Fibroblast of the aortic adventitia (primary cell): ENCODE measurements around the gene TIMM21. TPM values are rescaled to one million over a fixed set of nuclear protein-coding genes. Genes with fewer than 3 reads are reported as not detected.

Experiments
- DNase-seq: peaks from one replicate; pipeline ENCODE4 v3.0.0-alpha.2; 2010; ENCODE audit warnings: low read depth
- H3K4me3 ChIP-seq: 2 replicates; pipeline ENCODE4 v1.5.1; 2011; ENCODE audit warnings: low read depth, mild to moderate bottlenecking, control low read depth, low read length, moderate library complexity
- total RNA-seq: library from RNA; depleted of rRNA; stranded (reverse); fragments of >200 nt; gene quantifications from 2 replicates; pipeline ENCODE4 v1.2.3, GENCODE V29; 2012; ENCODE audit warnings: low replicate concordance
- TF ChIP-seq, protein P1 (sequence below): IDR thresholded peaks from 2 replicates; pipeline ENCODE4 v1.5.1; 2011; ENCODE audit warnings: mild to moderate bottlenecking, low read length, control low read depth, inconsistent platforms; ENCODE audit not compliant: insufficient read depth

TIMM21 gene
- total RNA-seq, 1 donor = 34.5 TPM

DNA sequence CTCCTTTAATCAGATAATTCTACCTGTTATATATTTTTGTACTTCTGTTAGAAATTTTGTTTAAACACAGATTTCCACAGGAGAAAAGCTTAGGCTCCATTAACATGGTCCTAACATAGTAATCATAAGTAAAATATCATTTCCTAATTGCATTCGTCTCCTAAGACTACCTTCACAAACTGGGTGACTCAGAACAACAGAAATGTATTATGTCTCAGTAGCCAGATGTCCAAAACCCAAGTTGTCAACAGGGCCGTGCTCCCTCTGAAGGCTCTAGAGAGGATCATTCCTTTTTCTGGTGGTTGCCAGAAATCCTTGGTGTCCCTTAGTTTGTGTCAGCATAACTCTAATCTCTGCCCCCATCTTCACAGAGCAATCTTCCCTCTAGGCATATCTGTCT is 6.1 kb upstream of the TIMM21 start:
- TF ChIP-seq, protein P1, sequence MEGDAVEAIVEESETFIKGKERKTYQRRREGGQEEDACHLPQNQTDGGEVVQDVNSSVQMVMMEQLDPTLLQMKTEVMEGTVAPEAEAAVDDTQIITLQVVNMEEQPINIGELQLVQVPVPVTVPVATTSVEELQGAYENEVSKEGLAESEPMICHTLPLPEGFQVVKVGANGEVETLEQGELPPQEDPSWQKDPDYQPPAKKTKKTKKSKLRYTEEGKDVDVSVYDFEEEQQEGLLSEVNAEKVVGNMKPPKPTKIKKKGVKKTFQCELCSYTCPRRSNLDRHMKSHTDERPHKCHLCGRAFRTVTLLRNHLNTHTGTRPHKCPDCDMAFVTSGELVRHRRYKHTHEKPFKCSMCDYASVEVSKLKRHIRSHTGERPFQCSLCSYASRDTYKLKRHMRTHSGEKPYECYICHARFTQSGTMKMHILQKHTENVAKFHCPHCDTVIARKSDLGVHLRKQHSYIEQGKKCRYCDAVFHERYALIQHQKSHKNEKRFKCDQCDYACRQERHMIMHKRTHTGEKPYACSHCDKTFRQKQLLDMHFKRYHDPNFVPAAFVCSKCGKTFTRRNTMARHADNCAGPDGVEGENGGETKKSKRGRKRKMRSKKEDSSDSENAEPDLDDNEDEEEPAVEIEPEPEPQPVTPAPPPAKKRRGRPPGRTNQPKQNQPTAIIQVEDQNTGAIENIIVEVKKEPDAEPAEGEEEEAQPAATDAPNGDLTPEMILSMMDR = no peak
- no peak overlapping the region for H3K4me3 ChIP-seq
- no peak for DNase-seq

DNA sequence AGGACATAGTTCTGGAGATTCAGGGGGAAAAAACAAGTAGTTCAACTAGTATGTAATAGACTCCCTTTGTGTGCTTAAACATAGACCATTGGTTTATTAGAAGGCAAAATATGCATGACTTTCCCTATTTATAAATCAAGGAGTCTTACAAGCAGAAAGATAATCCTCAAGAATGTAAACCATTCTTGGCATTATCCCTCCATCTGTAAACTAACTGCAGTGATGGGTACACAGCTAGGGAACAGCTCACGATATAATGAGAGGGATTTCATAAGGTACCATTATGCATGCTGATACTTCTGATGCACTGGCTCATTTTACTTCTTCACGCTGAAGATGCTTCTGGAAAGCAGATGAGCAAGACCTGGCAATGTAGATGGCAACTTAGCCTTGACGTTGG is 1.6 kb upstream of the TIMM21 start:
- DNase-seq = peak; percentile 9
- no peak overlapping the region for H3K4me3 ChIP-seq
- TF ChIP-seq, protein P1 = no peak

DNA sequence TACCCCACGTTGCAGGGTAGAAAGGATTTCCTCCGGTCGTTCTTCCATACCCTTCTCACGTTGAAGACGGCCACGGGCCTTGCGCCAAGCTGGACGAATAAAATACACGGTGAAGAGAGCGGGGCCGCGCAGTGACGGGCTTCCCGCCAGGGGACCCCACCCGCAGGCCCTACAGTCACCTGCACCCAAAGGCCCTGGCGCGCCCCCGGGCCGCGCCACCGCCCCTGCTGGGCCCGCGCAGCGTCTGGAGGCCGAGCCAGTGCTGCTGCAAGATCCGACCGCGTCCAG is 888 bp upstream of the TIMM21 start:
- TF ChIP-seq, protein P1 = no peak
- peak overlapping the region; percentile 84 for H3K4me3 ChIP-seq
- DNase-seq = no peak

DNA sequence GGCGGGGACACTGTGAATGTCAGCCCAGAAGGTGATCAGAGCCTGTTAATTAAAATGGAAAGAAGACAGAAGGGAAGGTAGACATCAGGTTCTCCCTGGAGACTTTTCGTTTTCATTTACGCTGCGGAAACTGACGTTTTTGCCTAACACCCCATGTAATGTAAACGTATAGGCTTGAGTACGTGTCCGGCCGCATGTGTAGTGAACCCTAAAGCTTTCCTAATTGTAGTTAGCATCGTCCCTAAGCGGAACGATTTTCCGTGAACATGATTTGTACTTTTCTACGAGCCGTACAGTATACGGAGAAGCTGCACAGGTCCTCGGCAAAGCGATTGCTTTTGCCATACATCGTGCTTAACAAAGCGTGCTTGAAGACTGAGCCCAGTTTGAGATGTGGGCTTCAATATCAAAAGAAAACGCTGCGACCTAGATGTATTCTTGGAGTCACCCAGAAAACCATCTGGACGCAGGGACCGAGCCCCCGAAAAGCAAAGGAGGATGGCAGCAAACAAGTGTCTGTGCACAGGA is 284 bp downstream of the TIMM21 start:
- DNase-seq = no peak
- peak overlapping the region; percentile 99 for H3K4me3 ChIP-seq
- TF ChIP-seq, protein P1 = no peak

DNA sequence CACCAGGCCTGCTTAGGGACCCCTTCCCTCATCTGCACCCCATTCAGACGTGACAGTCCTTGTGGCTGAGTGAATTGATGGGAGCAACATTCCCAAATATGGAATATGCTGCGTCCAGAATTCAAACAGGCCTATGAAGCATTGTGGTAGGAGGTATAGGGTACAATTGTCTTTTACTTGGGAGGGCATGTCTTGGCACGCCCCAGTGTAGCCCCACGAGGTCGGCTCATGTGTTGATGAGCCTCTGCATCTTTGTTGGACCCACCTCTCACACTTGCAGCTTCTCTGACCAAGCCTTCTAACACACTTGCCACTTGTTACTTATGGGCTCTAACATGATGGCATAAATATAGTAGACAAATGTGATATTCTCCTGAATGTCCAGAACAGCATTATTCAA is 1.6 kb downstream of the TIMM21 start:
- TF ChIP-seq, protein P1 = no peak
- peak overlapping the region; percentile 48 for H3K4me3 ChIP-seq
- DNase-seq = no peak

DNA sequence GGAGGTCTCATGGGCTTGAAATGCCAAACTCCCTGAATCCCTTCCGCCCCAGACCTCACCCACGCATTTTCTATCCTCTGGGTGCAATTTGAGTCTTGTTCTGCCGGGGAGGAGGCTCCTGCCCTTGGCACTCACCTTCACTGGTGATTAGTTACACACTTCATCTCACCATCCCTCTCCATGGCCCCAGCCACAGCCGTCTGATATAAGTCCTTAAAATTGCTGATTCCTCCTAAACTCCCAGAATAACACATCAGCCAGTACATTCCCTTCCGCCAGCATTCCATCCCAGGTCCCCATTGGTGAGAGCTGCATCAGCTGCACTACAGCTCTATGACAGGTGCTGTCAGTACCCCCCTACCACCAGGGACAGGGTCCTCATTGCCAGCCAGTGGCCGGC is 3.9 kb downstream of the TIMM21 start:
- H3K4me3 ChIP-seq = no peak overlapping the region
- TF ChIP-seq, protein P1 = no peak
- no peak for DNase-seq

DNA sequence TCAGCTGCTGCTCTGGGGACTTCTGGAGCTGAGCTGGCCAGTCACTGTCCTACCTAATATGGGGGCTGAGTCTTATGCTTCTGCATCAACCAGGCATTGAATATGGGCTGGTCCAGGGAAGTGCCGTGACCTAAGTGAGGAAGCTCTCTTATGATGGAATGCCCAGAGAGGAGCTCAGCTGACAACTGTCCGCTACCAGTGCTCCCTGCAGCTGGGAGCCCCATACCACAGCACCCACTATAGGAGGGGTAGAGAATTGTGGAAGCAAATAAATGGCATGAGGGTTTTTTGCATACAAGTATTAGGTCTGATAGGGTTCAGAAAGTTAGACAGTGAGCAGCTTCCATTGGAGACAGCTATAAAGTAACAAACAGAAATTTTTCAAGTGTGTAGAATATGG is 4.5 kb downstream of the TIMM21 start:
- DNase-seq = no peak
- H3K4me3 ChIP-seq = no peak overlapping the region
- TF ChIP-seq, protein P1 = no peak
